ENCODE data around the gene PROCA1. TPM values are rescaled to one million over a fixed set of nuclear protein-coding genes. Genes with fewer than 3 reads are reported as not detected.

The PROCA1 gene
- total and polyA plus RNA-seq, 2 of the 13 experiments (the other 11 are each of a cell fraction or from before 2014, with no cell fraction given) = 0.73 to 1.5 TPM

GRCh38 chr17:28744972-28745785 lies 33.5 kb upstream of the PROCA1 start (continued):
- TF ChIP-seq THAP9 (CRISPR knock-in tag; IDR thresholded peaks at IDR 0.05; ENCODE audit: borderline replicate concordance) (no peak), POLR2A (IDR thresholded peaks at IDR 0.05; ENCODE audit: insufficient read depth in 1 of 2, low read depth in 2 of 2, low read length in 2 of 2) (peak; percentile 80 to 88), YEATS4 (CRISPR knock-in tag; IDR thresholded peaks at IDR 0.05; ENCODE audit: borderline replicate concordance) (peak; percentile 29; the same call in 1 of the 2 replicates), PCBP1 (IDR thresholded peaks at IDR 0.05; ENCODE audit: borderline replicate concordance, low read depth, low read length) (peak; percentile 65; the same call in 1 of the 2 replicates), SOX6 (IDR thresholded peaks at IDR 0.05) (no peak), SOX6 (CRISPR knock-in tag; IDR thresholded peaks at IDR 0.05) (peak; percentile 83), ZNF382 (CRISPR knock-in tag; IDR thresholded peaks at IDR 0.05; ENCODE audit: borderline replicate concordance) (no peak), JUND (CRISPR knock-in tag; IDR thresholded peaks at IDR 0.05) (no peak), SAFB2 (CRISPR knock-in tag; IDR thresholded peaks at IDR 0.05; ENCODE audit: borderline replicate concordance, low read depth) (no peak), ZBTB38 (CRISPR knock-in tag; IDR thresholded peaks at IDR 0.05) (peak; percentile 22; the same call in 1 of the 2 replicates), FOXJ3 (CRISPR knock-in tag; IDR thresholded peaks at IDR 0.05; ENCODE audit: borderline replicate concordance) (no peak), ZNF569 (CRISPR knock-in tag; IDR thresholded peaks at IDR 0.05; ENCODE audit: borderline replicate concordance) (no peak), GZF1 (CRISPR knock-in tag; IDR thresholded peaks at IDR 0.05) (0 out of 2 replicates have a peak, but pooled peaks have one; percentile 24), ZNF564 (CRISPR knock-in tag; IDR thresholded peaks at IDR 0.05) (peak; percentile 22; the same call in 1 of the 2 replicates), NR2F6 (IDR thresholded peaks at IDR 0.05) (no peak), NR2F6 (CRISPR knock-in tag; IDR thresholded peaks at IDR 0.05) (peak; percentile 80), SP5 (CRISPR knock-in tag; IDR thresholded peaks at IDR 0.05; ENCODE audit: borderline replicate concordance, low read depth) (peak; percentile 61), ARID4A (CRISPR knock-in tag; IDR thresholded peaks at IDR 0.05; ENCODE audit: borderline replicate concordance) (peak; percentile 81), GABPA (IDR thresholded peaks at IDR 0.05; ENCODE audit: low read depth, low read length) (no peak), GABPA (CRISPR knock-in tag; IDR thresholded peaks at IDR 0.05; ENCODE audit: low read depth) (peak; percentile 21; the same call in 1 of the 2 replicates), ZNF331 (CRISPR knock-in tag; IDR thresholded peaks at IDR 0.05) (peak; percentile 62), CHD2 (IDR thresholded peaks at IDR 0.05; ENCODE audit: low read depth, low read length) (no peak), SIN3B (IDR thresholded peaks at IDR 0.05; ENCODE audit: low read length) (no peak), PHB2 (IDR thresholded peaks at IDR 0.05; ENCODE audit: partially characterized antibody) (no peak), ZNF660 (CRISPR knock-in tag; IDR thresholded peaks at IDR 0.05; ENCODE audit: borderline replicate concordance, low read depth) (no peak), FOXO1 (CRISPR knock-in tag; IDR thresholded peaks at IDR 0.05) (0 out of 2 replicates have a peak, but pooled peaks have one; percentile 10)

Data from HepG2 (cell line).